ENCODE measurements around the gene PRKCE.
"Not testable (repeated sequence)": the region's sequence is repeated elsewhere in the genome, so short reads cannot be mapped to it uniquely, and the experiment has no call there.

Gene PRKCE

GRCh38 chr2:45700407-45701013 lies 49.0 kb downstream of the PRKCE start:
- DNase-seq = peak in 1 of 2 donors; percentile 8

DNA sequence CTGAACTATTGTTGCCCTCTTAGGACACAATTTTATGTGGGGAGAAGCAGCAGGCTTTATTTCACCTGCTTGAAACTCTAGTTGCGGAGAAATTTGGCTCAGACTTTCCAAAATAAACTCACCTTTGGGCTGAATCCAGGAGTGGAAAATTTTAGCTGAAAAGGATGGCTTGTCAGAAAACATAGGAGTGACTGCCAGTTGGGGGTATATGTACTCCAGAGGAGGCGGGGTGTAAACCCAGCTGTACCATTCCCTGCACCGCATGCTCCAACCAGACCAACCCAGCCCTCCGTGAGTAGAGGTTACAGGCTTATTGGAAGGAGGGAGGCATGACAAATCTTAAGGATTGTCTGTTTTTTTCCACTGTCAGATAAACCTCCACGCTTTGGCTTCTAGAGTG lies 53.8 kb downstream of the PRKCE start:
- no peak for DNase-seq

DNA sequence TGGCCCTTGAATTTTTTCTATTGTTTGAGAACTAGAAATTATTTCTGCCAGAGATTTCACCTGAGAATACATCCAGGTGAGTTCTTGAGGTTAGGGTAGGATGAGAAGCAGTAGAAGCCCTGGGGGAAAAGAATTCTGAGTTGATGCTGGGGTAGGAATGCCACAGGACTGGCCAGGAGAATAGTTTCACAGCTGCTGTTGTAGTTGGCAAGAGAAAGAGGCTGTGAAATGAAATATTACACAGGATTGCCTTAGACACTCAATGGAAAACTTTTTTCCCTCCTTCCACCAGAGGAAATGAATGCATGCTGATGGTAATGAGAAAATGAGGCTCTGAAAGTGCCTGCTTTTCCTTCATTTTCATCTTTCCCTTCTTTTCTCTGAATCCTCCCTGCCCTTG lies 54.6 kb downstream of the PRKCE start:
- no peak for DNase-seq

DNA sequence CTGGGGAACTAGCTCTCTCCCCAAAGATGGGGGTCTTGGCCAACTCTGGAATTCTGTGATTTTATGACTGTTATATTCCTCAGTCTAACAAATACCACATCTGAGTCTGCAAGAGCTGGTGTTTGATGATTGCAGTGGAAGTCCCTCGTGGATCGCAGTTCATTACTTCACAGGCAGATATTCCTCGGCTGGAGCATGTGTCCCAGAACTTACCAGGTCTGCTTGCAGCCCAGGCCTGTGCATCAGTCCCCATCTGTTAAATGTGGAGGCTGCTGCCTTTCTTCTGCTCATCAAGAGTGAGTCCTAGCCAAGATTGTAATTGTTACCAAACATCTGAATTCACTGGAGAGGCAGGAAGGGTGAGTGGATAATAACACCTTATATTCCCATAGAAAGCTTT lies 55.5 kb downstream of the PRKCE start:
- no peak for DNase-seq

- DNase-seq = no peak
These were observed 56.2 kb downstream of the PRKCE start for GRCh38 chr2:45707661-45708060.

GRCh38 chr2:45708501-45708900 lies 57.0 kb downstream of the PRKCE start:
- DNase-seq = no peak

- DNase-seq = no peak
These were observed 57.7 kb downstream of the PRKCE start for GRCh38 chr2:45709137-45709536.

DNA sequence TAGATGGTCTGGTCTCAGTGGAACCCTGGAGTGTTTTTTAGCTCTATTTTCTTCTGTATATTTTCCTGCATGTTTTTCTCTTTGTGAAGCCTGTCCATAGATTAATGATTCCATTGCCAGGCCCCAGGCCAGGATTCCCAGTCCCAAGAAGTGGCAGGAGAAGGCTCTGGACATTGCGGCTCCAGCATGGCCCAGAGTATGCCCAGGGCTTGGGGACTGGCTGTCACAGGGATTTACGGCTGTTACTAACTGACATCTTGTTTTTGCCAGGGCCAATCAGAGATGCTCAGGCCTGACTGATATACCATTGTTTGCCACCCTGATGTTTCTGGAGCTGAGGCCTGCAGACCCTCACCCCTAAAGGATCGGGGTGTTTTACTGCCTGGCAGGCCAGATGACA lies 59.0 kb downstream of the PRKCE start:
- DNase-seq = no peak

DNA sequence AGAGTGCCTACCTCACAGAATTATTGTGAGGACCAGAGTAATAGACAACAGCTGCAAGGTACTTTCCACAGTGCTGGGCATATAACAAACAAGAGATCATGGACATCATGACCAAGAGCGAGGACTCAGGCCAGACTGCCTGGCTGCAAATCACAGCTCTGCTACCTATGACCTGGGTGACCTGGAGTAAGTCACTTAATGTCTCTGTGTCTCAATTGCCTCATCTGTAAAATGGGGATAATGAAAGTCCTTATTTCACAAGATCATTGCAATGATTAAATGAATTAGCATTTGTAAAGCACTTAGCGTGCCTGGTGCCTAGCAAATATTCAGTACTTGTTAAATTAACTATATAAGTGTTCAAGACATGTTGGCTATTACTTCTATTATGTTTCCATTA lies 59.7 kb downstream of the PRKCE start:
- no peak for DNase-seq

DNA sequence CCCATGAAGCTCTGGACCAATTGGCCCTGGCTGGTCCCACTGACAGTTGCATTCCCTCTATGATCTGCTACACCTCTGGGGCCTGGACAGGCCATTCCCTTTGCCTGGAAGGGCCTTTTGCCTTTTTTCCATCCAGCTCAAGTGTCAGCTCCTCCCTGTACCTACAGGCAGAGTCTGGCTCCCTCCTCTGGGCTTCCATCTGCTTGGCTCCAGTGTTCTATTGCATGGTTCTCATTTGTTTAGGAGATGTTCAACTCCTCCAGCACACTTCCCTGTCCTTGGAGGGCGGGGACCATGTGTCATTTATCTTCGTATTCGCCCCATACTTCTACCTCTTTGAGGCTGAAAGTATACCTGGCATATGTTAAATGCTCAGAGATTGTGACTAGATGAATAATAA lies 61.1 kb downstream of the PRKCE start:
- DNase-seq = no peak

DNA sequence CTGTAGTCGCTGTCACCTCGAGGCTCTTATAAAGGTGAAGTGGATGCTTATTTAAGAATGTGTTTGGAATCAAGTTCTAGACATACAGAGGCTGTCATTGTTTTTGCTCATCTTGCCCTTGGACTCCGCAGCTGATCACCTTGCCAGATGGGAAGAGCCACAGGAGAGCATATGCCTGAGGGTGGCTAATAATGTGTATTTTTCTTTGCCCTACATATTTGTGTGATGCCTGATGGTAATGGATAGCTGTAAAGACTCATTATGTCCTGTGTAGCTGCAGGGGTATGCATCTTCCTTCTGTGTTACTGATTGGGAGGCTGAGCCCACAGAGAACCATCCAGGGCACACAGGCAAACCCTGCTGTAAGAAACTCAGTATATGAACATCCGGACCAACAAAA lies 61.7 kb downstream of the PRKCE start:
- DNase-seq = no peak

DNA sequence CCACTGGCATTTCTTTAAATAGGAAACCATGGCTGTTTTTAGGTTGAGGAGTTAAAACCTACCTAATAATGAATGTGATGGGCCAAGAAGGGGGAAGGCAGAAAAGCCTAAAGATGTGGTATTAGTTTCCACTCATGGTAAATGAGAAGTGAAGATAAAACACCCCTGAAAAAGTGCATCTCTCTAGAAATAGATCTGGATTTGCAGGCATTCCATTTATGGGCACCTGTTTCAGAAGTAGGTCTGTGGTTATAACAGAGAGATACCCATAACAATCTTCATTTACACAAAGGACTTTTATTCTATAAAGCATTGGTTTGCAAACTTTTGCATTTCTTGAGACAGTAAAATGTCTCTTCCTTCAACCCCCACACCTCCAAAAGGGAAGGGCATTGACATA lies 62.1 kb downstream of the PRKCE start:
- no peak for DNase-seq

- no peak for DNase-seq
These were observed 63.2 kb downstream of the PRKCE start for GRCh38 chr2:45714679-45715078.

GRCh38 chr2:45715601-45716379 lies 64.3 kb downstream of the PRKCE start:
- no peak for DNase-seq

DNA sequence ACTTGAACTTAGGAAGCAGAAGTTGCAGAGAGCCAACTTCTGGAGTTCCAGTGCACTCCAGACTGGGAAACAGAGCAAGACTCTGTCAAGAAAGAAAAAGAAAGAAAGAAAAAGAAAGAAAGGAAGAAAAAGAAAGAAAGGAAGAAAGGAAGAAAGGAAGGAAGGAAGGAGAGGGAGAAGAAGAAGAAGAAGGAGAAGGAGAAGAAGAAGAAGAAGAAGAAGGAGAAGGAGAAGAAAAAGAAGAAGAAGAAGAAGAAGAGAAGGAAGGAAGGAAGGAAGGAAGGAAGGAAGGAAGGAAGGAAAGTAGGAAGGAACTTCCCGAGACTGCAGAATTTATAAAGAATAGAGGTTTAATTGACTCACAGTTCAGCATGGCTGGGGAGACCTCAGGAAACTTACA lies 65.0 kb downstream of the PRKCE start:
- not testable (repeated sequence) for DNase-seq

- DNase-seq = no peak
These were observed 65.4 kb downstream of the PRKCE start for GRCh38 chr2:45716915-45717314.

GRCh38 chr2:45720210-45720609 lies 68.7 kb downstream of the PRKCE start:
- no peak for DNase-seq

DNA sequence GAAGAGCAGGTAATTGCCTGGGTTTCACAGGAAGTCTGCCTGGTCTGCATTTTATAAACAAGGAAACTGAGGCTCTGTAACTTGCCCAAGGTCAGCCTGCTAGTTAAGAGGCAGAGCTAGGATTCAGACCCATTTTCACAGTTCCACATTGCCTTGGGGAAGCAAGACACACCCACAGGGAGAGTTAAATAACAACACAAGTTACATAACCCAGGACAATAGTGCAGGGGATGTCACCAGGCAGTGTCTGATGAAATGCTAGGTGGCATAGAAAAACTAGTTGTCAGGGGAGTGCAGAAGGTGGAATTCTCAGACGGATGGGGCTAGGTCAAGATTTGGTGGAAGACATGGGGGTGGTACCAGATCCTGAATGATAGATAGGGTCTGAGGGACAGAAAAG lies 69.7 kb downstream of the PRKCE start:
- no peak for DNase-seq

DNA sequence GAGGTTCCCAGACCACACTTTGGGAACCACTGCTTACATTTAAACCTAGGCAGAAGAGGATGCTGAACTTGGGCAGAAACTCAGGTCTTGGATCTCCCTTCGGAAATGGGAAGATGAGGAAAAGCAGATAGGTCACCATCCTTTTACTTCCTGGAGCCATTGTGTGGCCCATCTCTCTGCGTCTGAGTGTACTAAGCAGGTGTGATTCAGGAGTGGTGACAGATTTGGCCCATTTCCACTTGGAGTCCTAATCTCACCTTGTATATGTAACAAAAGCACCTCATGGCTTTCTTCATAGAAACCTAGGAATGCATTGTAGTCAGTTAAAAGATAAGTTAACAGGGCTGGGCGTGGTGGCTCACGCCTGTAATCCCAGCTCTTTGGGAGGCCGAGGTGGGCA lies 71.0 kb downstream of the PRKCE start:
- DNase-seq = no peak

- no peak for DNase-seq
These were observed 72.4 kb downstream of the PRKCE start for GRCh38 chr2:45723857-45724256.

DNA sequence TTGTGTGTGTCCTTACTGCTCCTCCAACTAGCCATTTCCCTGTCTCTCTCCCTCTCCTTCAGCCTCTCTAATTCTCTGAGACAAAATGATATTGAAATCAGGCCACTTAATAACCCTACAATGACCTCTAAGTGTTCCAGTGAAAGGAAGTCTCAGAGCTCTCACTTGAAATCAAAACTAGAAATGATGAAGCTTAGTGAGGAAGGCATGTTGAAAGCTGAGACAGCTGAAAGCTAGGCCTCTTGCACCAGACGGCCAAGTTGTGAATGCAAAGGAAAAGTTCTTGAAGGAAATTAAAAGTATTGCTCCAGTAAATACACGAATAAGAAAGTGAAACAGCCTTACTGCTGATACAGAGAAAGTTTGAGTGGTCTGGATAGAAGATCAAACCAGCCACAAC lies 72.9 kb downstream of the PRKCE start:
- DNase-seq = peak in 1 of 2 donors; percentile 31

DNA sequence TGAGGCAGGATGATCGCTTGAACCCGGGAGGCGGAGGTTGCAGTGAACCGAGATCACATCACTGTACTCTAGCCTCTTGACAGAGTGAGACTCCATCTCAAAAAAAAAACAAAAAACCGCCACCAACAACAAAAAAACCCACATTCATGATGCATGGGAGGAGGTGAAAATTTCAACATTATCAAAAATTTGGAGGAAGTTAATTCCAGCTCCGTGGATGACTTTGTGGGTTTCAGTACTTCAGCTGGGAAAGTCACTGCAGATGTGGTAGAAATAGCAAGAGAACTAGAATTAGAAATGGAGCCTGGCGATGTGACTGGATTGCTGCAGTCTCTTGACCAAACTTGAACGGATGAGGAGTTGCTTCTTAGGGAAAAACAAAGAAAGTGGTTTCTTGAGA lies 74.3 kb downstream of the PRKCE start:
- DNase-seq = no peak

DNA sequence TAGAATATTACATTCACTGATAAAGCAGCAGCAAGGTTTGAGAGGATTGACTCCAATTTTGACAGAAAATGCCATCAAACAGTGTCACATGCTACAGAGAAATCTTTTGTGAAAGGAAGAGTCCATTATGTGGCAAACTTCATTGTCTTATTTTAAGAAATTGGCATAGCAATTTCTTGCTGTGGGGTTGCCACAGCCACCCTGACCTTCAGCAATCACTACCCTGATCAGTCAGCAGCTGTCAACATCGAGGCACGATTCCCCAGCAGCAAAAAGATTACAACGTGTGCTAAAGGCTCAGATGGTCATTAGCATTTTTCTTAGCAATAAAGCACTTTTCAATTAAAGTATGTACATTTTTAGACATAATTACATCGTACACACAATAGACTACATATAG lies 74.7 kb downstream of the PRKCE start:
- no peak for DNase-seq

GRCh38 chr2:45728458-45728942 lies 77.0 kb downstream of the PRKCE start:
- DNase-seq = no peak
